ENCODE data around the gene TNN. TPM values are rescaled to one million over a fixed set of nuclear protein-coding genes. Genes with fewer than 3 reads are reported as not detected.

TNN gene
- total RNA-seq, 1 experiment from 2014 or later, result not detected

DNA sequence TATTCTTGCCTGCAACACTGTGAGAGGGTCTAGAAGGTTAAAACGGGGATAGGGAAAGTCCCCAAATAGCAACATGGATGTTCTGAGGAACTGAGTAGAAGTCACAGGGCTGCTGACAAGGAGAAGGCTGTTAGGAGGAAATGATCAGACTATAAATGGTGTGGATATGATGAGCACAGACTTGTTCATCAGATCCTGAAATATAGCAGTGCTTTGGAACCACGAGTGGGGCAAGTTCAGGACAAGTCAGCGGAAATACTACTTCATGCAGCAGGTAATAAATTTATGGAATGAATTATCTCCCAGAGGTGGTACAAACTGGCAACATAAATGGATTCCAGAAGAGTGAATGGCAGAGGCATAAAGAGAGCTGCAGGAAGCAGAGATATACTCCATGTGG, 128.2 kb downstream of the TNN start:
- no peak for DNase-seq
- Histone ChIP-seq H3K36me3 (ENCODE audit: control insufficient read depth, insufficient read depth, low read length) (no peaks in the 10 kb centered on the region), H3K4me1 (no peaks in the 10 kb centered on the region), H3K4me3 (ENCODE audit: low read depth, low read length) (no peak overlapping the region), H3K27me3 (replicated peaks; ENCODE audit: control insufficient read depth, insufficient read depth, low read length) (no peaks in the 10 kb centered on the region), H3K9me3 (no peaks in the 10 kb centered on the region)
- no peak overlapping the region for H3K27ac Mint-ChIP-seq (ENCODE audit: unreplicated experiment)
- POLR2A ChIA-PET, result no interaction called here
- H3K36me3 Mint-ChIP-seq (ENCODE audit: insufficient read depth, unreplicated experiment), result no peaks in the 10 kb centered on the region
- H3K9me3 Mint-ChIP-seq (ENCODE audit: unreplicated experiment), result no peaks in the 10 kb centered on the region
- BruUV-seq (replicated peaks), result no TSS peak
- TF ChIP-seq, protein P1, sequence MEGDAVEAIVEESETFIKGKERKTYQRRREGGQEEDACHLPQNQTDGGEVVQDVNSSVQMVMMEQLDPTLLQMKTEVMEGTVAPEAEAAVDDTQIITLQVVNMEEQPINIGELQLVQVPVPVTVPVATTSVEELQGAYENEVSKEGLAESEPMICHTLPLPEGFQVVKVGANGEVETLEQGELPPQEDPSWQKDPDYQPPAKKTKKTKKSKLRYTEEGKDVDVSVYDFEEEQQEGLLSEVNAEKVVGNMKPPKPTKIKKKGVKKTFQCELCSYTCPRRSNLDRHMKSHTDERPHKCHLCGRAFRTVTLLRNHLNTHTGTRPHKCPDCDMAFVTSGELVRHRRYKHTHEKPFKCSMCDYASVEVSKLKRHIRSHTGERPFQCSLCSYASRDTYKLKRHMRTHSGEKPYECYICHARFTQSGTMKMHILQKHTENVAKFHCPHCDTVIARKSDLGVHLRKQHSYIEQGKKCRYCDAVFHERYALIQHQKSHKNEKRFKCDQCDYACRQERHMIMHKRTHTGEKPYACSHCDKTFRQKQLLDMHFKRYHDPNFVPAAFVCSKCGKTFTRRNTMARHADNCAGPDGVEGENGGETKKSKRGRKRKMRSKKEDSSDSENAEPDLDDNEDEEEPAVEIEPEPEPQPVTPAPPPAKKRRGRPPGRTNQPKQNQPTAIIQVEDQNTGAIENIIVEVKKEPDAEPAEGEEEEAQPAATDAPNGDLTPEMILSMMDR (IDR thresholded peaks at IDR 0.05; ENCODE audit: insufficient read depth in 1 of 2, low read depth in 1 of 2, low read length in 1 of 2, severe bottlenecking in 1 of 2, unreplicated experiment in 1 of 2), result no peak
- intact Hi-C loops (cut with micrococcal nuclease; ENCODE audit: unreplicated experiment), result no loop called here
- no peak overlapping the region for H3K4me3 Mint-ChIP-seq (ENCODE audit: unreplicated experiment)
- no peaks in the 10 kb centered on the region for H3K27me3 Mint-ChIP-seq (ENCODE audit: insufficient read depth, unreplicated experiment)
- H3K4me1 Mint-ChIP-seq (ENCODE audit: low read depth, unreplicated experiment), result peaks cover 8% of the 10 kb centered on the region
- CTCF ChIA-PET, result interaction anchor here (1.5 kb wide), 1 partner anchor 123 kb away, joined by 4 read pairs; no protein-coding TSS in a partner anchor

DNA sequence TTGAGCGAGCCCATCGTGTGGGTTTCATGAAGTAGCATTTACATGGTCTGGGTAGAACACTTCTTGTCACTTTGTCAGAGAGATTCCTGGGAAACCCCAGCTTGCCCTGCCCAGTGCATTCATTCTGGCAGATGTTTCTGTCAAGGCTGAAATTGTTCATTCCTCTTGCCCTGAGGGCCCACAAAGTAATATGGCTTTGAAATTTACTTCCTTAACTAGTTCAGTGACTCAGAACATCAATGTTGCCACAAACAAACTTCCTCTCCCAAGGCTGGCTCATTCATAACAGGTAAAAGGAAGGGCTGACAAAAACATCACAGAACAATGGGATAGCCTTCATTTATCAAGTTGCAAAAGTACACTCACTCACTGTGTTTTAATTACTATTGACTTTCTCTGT, 129.9 kb downstream of the TNN start:
- intact Hi-C loops (cut with micrococcal nuclease; ENCODE audit: unreplicated experiment), result no loop called here
- Mint-ChIP-seq H3K4me3 (ENCODE audit: unreplicated experiment) (no peak overlapping the region), H3K9me3 (ENCODE audit: unreplicated experiment) (no peaks in the 10 kb centered on the region), H3K4me1 (ENCODE audit: low read depth, unreplicated experiment) (peaks cover 4% of the 10 kb centered on the region), H3K36me3 (ENCODE audit: insufficient read depth, unreplicated experiment) (no peaks in the 10 kb centered on the region), H3K27ac (ENCODE audit: unreplicated experiment) (no peak overlapping the region), H3K27me3 (ENCODE audit: insufficient read depth, unreplicated experiment) (no peaks in the 10 kb centered on the region)
- TF ChIP-seq, protein P1 (IDR thresholded peaks at IDR 0.05; ENCODE audit: insufficient read depth in 1 of 2, low read depth in 1 of 2, low read length in 1 of 2, severe bottlenecking in 1 of 2, unreplicated experiment in 1 of 2), result no peak
- no peaks in the 10 kb centered on the region for H3K9me3 ChIP-seq
- ChIA-PET POLR2A (no interaction called here), CTCF (no interaction called here)
- no peaks in the 10 kb centered on the region for H3K27me3 ChIP-seq (replicated peaks; ENCODE audit: control insufficient read depth, insufficient read depth, low read length)
- no peaks in the 10 kb centered on the region for H3K36me3 ChIP-seq (ENCODE audit: control insufficient read depth, insufficient read depth, low read length)
- no peak for DNase-seq
- H3K4me1 ChIP-seq, result no peaks in the 10 kb centered on the region
- no peak overlapping the region for H3K4me3 ChIP-seq (ENCODE audit: low read depth, low read length)
- no TSS peak for BruUV-seq (replicated peaks)

Other genes with a start within 250 kb of the TNN start
- 183 and 207 TPM in 2 replicates for gene CACYBP, start 67.9 kb upstream of the TNN start, total RNA-seq (2022)
- 35.3 and 38.1 TPM in 2 replicates for gene MRPS14, start 44.4 kb upstream of the TNN start, total RNA-seq (2022)
- gene KIAA0040, start 124.9 kb downstream of the TNN start, total RNA-seq (2022), result 18.9 and 24.9 TPM in 2 replicates